OCI-LY3 (cell line): ENCODE measurements around the gene OSMR.

Source experiments
- H2AFZ ChIP-seq: fragments of 200-600, 300-600 bp; shearing (Covaris generic); 2 replicates; pipeline ENCODE4 v1.6.0; 2014; ENCODE audit warnings: antibody characterized with exemption, low read depth, low read length
- H3K27ac ChIP-seq: fragments of 200-600, 300-600 bp; sonication (generic); 2 replicates; pipeline ENCODE4 v1.5.1; 2014; ENCODE audit warnings: mild to moderate bottlenecking, low read length, moderate library complexity, mixed read lengths
- H3K27me3 ChIP-seq: fragments of 200-600, 300-600 bp; sonication (generic); 2 replicates; pipeline ENCODE4 v1.6.1; 2014; ENCODE audit warnings: low read depth, low read length, mixed read lengths
- H3K36me3 ChIP-seq: fragments of 200-600, 300-600 bp; sonication (generic); replicated peaks from 2 replicates; pipeline ENCODE3; 2014; ENCODE audit warnings: low read depth, low read length, mixed read lengths
- H3K4me1 ChIP-seq: fragments of 300-600, 200-600 bp; sonication (generic); 2 replicates; pipeline ENCODE4 v1.6.1; 2014; ENCODE audit warnings: low read length, mixed read lengths
- H3K4me2 ChIP-seq: fragments of 200-600, 300-600 bp; sonication (generic); 2 replicates; pipeline ENCODE4 v1.6.1; 2014; ENCODE audit warnings: low read length, mixed read lengths
- H3K4me3 ChIP-seq: fragments of 300-600, 200-600 bp; sonication (generic); 2 replicates; pipeline ENCODE4 v1.5.1; 2014; ENCODE audit warnings: antibody characterized with exemption, mild to moderate bottlenecking, low read length, moderate library complexity
- H3K79me2 ChIP-seq: fragments of 300-600, 200-600 bp; shearing (Covaris generic); 2 replicates; pipeline ENCODE4 v1.6.1; 2014; ENCODE audit warnings: mild to moderate bottlenecking, low read length, mixed read lengths
- H3K9ac ChIP-seq: fragments of 300-600, 200-600 bp; shearing (Covaris generic); 2 replicates; pipeline ENCODE4 v1.6.0; 2014; ENCODE audit warnings: mild to moderate bottlenecking, low read length, moderate library complexity
- H3K9me3 ChIP-seq: fragments of 200-600, 300-600 bp; shearing (Covaris generic); 2 replicates; pipeline ENCODE4 v1.6.1; 2014; ENCODE audit warnings: low read length, mixed read lengths; ENCODE audit not compliant: insufficient read depth
- H4K20me1 ChIP-seq: fragments of 200-600, 300-600 bp; sonication (generic); 2 replicates; pipeline ENCODE4 v1.6.1; 2016; ENCODE audit warnings: low read length, mixed read lengths; ENCODE audit not compliant: insufficient read depth
- CTCF ChIP-seq: fragments of 200-600, 300-600 bp; sonication (generic); IDR thresholded peaks from 2 replicates; pipeline ENCODE4 v1.5.1; 2014; ENCODE audit warnings: antibody characterized with exemption, low read length, low read depth
- EZH2phosphoT487 ChIP-seq: fragments of 200-600 bp; shearing (Covaris generic); IDR thresholded peaks from 2 replicates; pipeline ENCODE4 v1.6.1; 2018; ENCODE audit warnings: antibody characterized with exemption, mixed run types, low read depth

Gene OSMR

DNA sequence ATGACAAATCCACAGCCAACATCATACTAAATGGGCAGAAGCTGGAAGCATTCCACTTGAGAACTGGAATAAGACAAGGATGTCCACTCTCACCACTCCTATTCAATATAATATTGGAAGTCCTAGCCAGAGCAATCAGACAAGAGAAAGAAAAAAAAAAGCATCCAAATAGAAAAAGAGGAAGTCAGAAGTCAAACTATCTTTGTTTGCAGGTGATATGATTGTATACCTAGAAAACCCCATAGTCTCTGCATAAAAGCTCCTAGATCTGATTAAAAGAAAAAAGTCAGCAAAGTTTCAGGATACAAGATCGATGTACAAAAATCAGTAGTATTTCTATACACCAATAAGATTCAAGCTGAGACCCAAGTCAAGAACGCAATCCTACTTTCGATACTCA, 66.1 kb downstream of the OSMR start:
- no peaks in the 10 kb centered on the region for H4K20me1 ChIP-seq
- no peak for TF ChIP-seq CTCF
- no peak for TF ChIP-seq EZH2phosphoT487
- H3K9ac ChIP-seq: no peak overlapping the region

DNA sequence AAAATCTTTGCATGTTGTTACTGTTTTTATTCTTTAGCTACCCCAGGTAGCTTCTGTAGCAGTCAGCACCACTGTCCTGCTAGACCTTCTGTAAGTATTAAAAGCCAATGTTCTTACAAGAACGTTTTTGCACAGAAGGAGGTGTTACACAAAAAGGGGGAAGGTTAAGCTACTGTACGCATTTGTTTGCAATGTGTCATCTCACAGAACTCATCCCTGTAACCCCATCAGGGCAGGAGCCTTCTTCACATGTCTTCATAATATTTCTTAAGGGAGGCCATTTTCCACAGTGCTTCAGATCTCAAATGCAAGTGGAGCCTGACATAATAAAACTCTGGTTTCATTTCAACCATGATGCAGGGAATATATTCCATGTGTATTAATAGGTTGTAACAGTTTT, 67.9 kb downstream of the OSMR start:
- no peak overlapping the region for H3K4me3 ChIP-seq
- no peak overlapping the region for H3K9ac ChIP-seq
- no peaks in the 10 kb centered on the region for H4K20me1 ChIP-seq
- no peaks in the 10 kb centered on the region for H3K9me3 ChIP-seq
- no peaks in the 10 kb centered on the region for H3K79me2 ChIP-seq
- H3K27ac ChIP-seq: no peak overlapping the region
- H3K4me1 ChIP-seq: no peaks in the 10 kb centered on the region
- H3K4me2 ChIP-seq: no peak overlapping the region
- TF ChIP-seq CTCF (no peak), EZH2phosphoT487 (no peak)
- H3K36me3 ChIP-seq: no peaks in the 10 kb centered on the region
- H2AFZ ChIP-seq: no peak overlapping the region
- H3K27me3 ChIP-seq: no peaks in the 10 kb centered on the region

More for the DNA sequence above, 66.1 kb downstream of the OSMR start:
- Histone ChIP-seq H3K4me1 (no peaks in the 10 kb centered on the region), H3K36me3 (no peaks in the 10 kb centered on the region), H3K4me2 (no peak overlapping the region), H3K27me3 (no peaks in the 10 kb centered on the region), H3K9me3 (no peaks in the 10 kb centered on the region), H2AFZ (no peak overlapping the region), H3K27ac (no peak overlapping the region), H3K79me2 (no peaks in the 10 kb centered on the region), H3K4me3 (no peak overlapping the region)

DNA sequence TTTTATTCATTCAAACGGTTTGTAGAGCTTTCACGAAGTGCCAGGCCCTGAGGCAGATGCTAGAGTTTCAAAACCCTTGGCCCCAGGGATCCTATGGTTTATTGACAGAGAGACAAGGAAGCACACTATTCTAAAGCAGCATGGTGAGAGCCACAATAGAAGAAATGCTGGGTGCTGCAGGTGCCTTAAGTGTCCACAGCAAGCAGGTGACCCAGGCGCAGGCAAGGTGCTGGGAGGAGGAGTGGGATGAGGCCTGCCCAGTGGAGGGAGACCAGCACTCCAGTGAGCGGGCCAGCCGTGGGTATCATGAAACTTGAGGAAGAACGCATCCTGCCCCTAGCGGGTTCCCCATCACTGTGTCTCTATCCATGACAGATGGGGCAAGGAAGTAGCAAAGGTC, 71.0 kb downstream of the OSMR start:
- no peaks in the 10 kb centered on the region for H3K4me1 ChIP-seq
- no peaks in the 10 kb centered on the region for H3K79me2 ChIP-seq
- TF ChIP-seq CTCF: no peak
- no peak for TF ChIP-seq EZH2phosphoT487
- no peak overlapping the region for H3K4me3 ChIP-seq
- H2AFZ ChIP-seq: no peak overlapping the region
- no peak overlapping the region for H3K27ac ChIP-seq
- H3K27me3 ChIP-seq: 0 out of 2 replicates have a peak, but pooled peaks cover 3% of the 10 kb centered on the region
- H3K4me2 ChIP-seq: no peak overlapping the region
- no peak overlapping the region for H3K9ac ChIP-seq
- H3K9me3 ChIP-seq: no peaks in the 10 kb centered on the region
- no peaks in the 10 kb centered on the region for H3K36me3 ChIP-seq
- no peaks in the 10 kb centered on the region for H4K20me1 ChIP-seq

DNA sequence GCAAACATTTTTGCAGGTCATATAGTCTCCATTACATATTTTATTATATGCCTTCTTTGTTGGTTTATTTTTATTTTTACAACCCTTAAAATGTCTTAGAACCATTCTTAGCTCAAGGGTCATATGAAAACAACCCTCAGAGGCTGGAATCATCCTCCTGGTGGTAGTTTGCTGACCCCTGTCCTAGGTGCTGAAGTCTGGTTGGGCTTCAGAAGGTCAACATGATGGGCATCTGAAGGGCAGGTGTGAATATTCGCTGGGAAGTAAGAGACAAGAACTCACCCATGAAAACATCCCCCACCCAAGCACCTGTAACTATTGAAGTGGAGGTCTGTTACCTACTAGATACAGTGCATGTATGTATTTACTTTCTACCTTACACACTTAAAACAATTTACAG, 75.4 kb downstream of the OSMR start:
- Histone ChIP-seq H3K4me1 (no peaks in the 10 kb centered on the region), H4K20me1 (no peaks in the 10 kb centered on the region), H3K9ac (no peak overlapping the region), H3K27ac (no peak overlapping the region), H3K9me3 (no peaks in the 10 kb centered on the region), H3K27me3 (0 out of 2 replicates have a peak, but pooled peaks cover 3% of the 10 kb centered on the region), H3K36me3 (no peaks in the 10 kb centered on the region), H2AFZ (no peak overlapping the region), H3K79me2 (no peaks in the 10 kb centered on the region), H3K4me2 (no peak overlapping the region), H3K4me3 (no peak overlapping the region)
- TF ChIP-seq CTCF: no peak
- TF ChIP-seq EZH2phosphoT487: no peak
